ENCODE measurements around the gene PCDH19.

PCDH19 gene

GRCh38 chrX:100377826-100378225, 32.2 kb downstream of the PCDH19 start:
- ATAC-seq: no peak

GRCh38 chrX:100376576-100376975, 33.5 kb downstream of the PCDH19 start:
- no peak for ATAC-seq
- TF ChIP-seq BACH2 (CRISPR knock-in tag; IDR thresholded peaks at IDR 0.05; ENCODE audit: borderline replicate concordance) (no peak), ZNF70 (CRISPR knock-in tag; IDR thresholded peaks at IDR 0.05) (no peak), PATZ1 (CRISPR knock-in tag; IDR thresholded peaks at IDR 0.05; ENCODE audit: borderline replicate concordance) (no peak), ISL1 (CRISPR knock-in tag; IDR thresholded peaks at IDR 0.05) (no peak), TOX (CRISPR knock-in tag; IDR thresholded peaks at IDR 0.05; ENCODE audit: borderline replicate concordance) (no peak), TCF4 (CRISPR knock-in tag; IDR thresholded peaks at IDR 0.05; ENCODE audit: borderline replicate concordance) (no peak), ESRRG (CRISPR knock-in tag; IDR thresholded peaks at IDR 0.05) (no peak), ZNF565 (CRISPR knock-in tag; conservative IDR thresholded peaks at IDR 0.05; ENCODE audit: low read depth) (no peak), ARNTL (CRISPR knock-in tag; IDR thresholded peaks at IDR 0.05; ENCODE audit: borderline replicate concordance, low read depth) (no peak), TSHZ2 (CRISPR knock-in tag; IDR thresholded peaks at IDR 0.05) (no peak), ZFP30 (CRISPR knock-in tag; IDR thresholded peaks at IDR 0.05) (no peak), SNAI2 (CRISPR knock-in tag; IDR thresholded peaks at IDR 0.05) (no peak), OSR1 (CRISPR knock-in tag; IDR thresholded peaks at IDR 0.05) (no peak), GLIS3 (CRISPR knock-in tag; IDR thresholded peaks at IDR 0.05) (no peak), CREB5 (CRISPR knock-in tag; IDR thresholded peaks at IDR 0.05; ENCODE audit: low read depth) (no peak), ZFP3 (CRISPR knock-in tag; IDR thresholded peaks at IDR 0.05) (no peak), PPARA (CRISPR knock-in tag; IDR thresholded peaks at IDR 0.05; ENCODE audit: borderline replicate concordance) (no peak), CSDC2 (CRISPR knock-in tag; IDR thresholded peaks at IDR 0.05) (no peak), ZNF8 (CRISPR knock-in tag; IDR thresholded peaks at IDR 0.05) (no peak), RARB (CRISPR knock-in tag; IDR thresholded peaks at IDR 0.05) (no peak)

More at GRCh38 chrX:100377826-100378225, 32.2 kb downstream of the PCDH19 start:
- TF ChIP-seq ISL1 (CRISPR knock-in tag; IDR thresholded peaks at IDR 0.05): no peak
- TF ChIP-seq POU6F1 (CRISPR knock-in tag; IDR thresholded peaks at IDR 0.05; ENCODE audit: borderline replicate concordance, low read depth): no peak
- TF ChIP-seq SNAI2 (CRISPR knock-in tag; IDR thresholded peaks at IDR 0.05): no peak

GRCh38 chrX:100373673-100374072, 36.4 kb downstream of the PCDH19 start:
- no peak for ATAC-seq
- TF ChIP-seq GLIS3 (CRISPR knock-in tag; IDR thresholded peaks at IDR 0.05): no peak
- TF ChIP-seq ZNF70 (CRISPR knock-in tag; IDR thresholded peaks at IDR 0.05): no peak
- no peak for TF ChIP-seq ISL1 (CRISPR knock-in tag; IDR thresholded peaks at IDR 0.05)
- TF ChIP-seq TOX (CRISPR knock-in tag; IDR thresholded peaks at IDR 0.05; ENCODE audit: borderline replicate concordance): no peak
- TF ChIP-seq BACH2 (CRISPR knock-in tag; IDR thresholded peaks at IDR 0.05; ENCODE audit: borderline replicate concordance): no peak
- TF ChIP-seq PPARA (CRISPR knock-in tag; IDR thresholded peaks at IDR 0.05; ENCODE audit: borderline replicate concordance): no peak
- TF ChIP-seq ZFP3 (CRISPR knock-in tag; IDR thresholded peaks at IDR 0.05): no peak
- TF ChIP-seq ESRRG (CRISPR knock-in tag; IDR thresholded peaks at IDR 0.05): no peak
- TF ChIP-seq RARB (CRISPR knock-in tag; IDR thresholded peaks at IDR 0.05): no peak
- TF ChIP-seq PATZ1 (CRISPR knock-in tag; IDR thresholded peaks at IDR 0.05; ENCODE audit: borderline replicate concordance): no peak
- no peak for TF ChIP-seq CSRNP3 (CRISPR knock-in tag; IDR thresholded peaks at IDR 0.05)
- no peak for TF ChIP-seq TSHZ2 (CRISPR knock-in tag; IDR thresholded peaks at IDR 0.05)
- no peak for TF ChIP-seq ZNF8 (CRISPR knock-in tag; IDR thresholded peaks at IDR 0.05)
- TF ChIP-seq CSDC2 (CRISPR knock-in tag; IDR thresholded peaks at IDR 0.05): no peak
- TF ChIP-seq ZFP30 (CRISPR knock-in tag; IDR thresholded peaks at IDR 0.05): no peak
